Measurements from ENCODE around the gene CACFD1.

The CACFD1 gene

DNA sequence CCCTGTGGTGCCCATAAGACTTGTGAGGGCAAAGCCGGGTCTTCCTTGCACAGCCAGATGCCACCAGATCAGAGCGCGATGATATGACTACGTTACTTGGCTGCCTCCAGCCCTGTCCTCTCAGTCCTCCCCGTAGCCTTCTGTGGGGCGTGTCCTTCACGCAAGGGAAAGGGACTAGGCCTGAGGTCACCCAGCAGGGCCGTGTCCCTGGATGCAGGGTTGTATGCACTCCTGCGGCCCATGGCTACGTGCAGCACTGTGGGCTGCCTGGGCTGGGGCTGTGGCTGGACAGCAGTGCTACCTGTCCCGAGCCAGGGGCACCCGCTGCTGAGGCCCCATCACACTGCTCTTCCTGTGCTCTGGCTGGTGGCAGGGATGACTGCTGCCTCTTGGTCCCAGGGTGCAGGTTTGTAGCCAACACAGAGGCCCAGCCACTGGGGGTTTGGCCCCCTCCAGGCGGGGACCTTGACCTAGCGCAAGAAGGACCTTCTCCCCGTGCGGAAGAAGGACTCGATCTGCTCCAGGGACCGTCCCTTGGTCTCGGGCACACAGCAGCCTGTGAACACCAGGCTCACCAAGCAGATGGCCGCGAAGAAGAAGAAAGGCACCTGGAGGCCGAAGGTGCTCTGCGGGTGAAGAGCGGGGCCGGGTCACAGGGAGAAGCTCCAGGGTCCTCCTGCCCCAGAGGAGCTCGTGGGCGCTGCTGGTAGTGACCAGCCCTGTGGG, 11.9 kb downstream of the CACFD1 start:
- no peak for DNase-seq (ENCODE audit: low read depth)
- no peak overlapping the region for H3K4me3 ChIP-seq (ENCODE audit: low read depth, low read length)
- TF ChIP-seq, protein P1, sequence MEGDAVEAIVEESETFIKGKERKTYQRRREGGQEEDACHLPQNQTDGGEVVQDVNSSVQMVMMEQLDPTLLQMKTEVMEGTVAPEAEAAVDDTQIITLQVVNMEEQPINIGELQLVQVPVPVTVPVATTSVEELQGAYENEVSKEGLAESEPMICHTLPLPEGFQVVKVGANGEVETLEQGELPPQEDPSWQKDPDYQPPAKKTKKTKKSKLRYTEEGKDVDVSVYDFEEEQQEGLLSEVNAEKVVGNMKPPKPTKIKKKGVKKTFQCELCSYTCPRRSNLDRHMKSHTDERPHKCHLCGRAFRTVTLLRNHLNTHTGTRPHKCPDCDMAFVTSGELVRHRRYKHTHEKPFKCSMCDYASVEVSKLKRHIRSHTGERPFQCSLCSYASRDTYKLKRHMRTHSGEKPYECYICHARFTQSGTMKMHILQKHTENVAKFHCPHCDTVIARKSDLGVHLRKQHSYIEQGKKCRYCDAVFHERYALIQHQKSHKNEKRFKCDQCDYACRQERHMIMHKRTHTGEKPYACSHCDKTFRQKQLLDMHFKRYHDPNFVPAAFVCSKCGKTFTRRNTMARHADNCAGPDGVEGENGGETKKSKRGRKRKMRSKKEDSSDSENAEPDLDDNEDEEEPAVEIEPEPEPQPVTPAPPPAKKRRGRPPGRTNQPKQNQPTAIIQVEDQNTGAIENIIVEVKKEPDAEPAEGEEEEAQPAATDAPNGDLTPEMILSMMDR (IDR thresholded peaks at IDR 0.05; ENCODE audit: low read depth, low read length, missing control alignments): no peak

DNA sequence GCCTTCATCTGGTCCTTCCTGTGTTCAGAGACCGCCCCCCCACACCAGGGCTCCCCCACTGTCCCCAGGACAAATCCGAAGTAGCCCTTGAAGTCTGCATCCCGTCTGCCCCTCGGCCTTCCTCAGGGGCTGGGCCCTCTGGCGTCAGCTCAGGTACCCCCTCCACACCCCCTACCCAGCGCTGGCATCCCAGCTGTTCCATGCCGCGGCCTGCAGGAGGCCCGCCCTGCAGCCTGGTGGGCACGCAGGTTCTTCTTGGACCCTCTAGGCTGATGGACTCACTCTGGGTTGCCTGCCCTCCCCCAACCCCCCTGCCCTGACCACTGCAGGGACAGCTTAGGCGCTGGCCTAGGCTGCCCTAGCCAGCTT, 12.5 kb downstream of the CACFD1 start:
- TF ChIP-seq, protein P1 (IDR thresholded peaks at IDR 0.05; ENCODE audit: low read depth, low read length, missing control alignments): no peak
- no peak for DNase-seq (ENCODE audit: low read depth)
- no peak overlapping the region for H3K4me3 ChIP-seq (ENCODE audit: low read depth, low read length)

DNA sequence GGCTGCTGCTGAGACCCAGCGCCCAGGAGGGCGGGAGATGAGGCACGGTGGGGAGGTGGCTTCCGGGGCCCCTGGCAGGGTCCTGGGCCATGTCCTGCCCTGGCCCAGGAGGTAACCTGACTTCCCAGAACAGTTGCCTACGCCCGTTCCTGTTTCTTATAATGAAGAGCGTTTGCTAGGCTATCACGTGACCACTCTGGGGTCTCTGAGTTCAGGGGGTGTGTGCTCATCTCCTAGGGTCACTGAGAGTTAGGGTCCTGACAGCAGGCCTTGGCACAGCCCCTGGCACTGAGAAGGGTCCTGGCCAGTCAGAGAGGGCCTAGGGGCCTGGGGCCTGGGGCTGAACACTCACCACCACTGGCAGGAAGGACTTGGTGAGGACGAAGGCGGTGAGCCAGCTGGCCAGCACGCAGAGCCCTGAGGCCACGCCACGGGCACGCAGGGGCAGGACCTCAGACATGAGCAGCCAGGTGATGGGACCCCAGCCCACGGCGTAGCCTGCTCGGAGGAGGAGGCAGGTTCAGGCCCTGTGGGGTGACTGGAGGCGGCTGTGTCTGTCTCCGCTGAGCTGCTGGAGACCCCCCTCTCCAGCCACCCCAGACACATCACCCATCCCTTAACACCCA, 13.1 kb downstream of the CACFD1 start:
- no peak for DNase-seq (ENCODE audit: low read depth)
- TF ChIP-seq, protein P1 (IDR thresholded peaks at IDR 0.05; ENCODE audit: low read depth, low read length, missing control alignments): no peak
- no peak overlapping the region for H3K4me3 ChIP-seq (ENCODE audit: low read depth, low read length)

DNA sequence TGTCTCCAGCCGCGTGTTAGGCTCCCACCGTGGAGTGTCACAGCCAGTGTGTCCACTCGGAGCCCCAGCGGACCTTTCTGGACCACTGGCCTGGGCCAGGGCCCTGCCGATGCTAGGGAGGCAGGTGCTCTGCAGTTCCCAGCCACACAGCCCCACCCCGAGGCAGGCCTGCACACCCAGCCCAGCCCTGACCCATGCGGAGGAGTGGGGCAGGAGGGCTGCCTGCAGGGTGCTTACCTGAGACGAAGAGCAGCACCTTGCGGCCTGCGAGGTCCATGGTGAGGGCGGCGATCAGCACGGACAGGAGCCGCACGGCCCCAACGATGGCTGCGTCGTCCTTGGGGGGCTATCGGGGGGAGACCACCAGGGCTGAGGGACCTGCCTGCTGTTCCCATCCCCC, 14.0 kb downstream of the CACFD1 start:
- no peak for DNase-seq (ENCODE audit: low read depth)
- no peak overlapping the region for H3K4me3 ChIP-seq (ENCODE audit: low read depth, low read length)
- TF ChIP-seq, protein P1 (IDR thresholded peaks at IDR 0.05; ENCODE audit: low read depth, low read length, missing control alignments): no peak

DNA sequence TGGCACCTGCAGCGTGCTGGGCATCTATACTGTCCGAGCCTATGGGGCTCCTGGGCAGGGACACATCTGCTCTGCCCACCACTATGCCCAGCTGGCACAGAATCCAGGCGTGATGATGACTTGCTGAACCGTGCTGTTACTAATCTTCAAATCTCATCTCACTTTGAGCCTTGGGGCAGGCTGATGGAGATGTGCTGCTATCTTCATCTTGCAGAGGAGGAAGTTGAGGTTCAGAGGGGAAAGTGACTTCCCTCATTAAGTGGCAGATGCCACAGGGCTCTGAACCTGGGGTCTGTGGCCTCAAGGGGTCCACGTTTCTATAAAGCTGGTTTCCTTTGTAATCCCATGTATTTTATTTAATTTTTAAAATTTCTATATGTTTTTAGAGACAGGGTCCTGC, 14.4 kb downstream of the CACFD1 start:
- TF ChIP-seq, protein P1 (IDR thresholded peaks at IDR 0.05; ENCODE audit: low read depth, low read length, missing control alignments): no peak
- DNase-seq (ENCODE audit: low read depth): no peak
- no peak overlapping the region for H3K4me3 ChIP-seq (ENCODE audit: low read depth, low read length)

DNA sequence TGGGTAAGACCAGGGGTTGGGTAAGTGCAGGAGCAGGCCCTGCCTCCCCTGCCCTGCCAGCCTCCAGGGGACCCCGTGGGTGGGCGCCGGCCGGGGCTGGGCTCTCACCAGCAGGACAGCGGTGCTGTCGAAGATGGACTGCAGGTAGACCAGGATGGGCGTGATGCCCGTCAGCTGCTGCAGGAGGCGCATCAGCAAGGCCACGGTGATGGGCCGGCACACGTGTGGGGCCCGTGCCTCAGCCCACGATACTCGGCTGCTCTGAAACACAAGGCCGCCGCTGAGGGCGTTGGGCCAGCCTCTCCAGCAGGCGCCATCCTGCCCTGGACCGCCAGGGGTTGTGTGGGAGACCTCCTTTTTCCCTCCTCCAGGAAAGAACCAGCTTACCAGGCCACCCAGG, 15.1 kb downstream of the CACFD1 start:
- TF ChIP-seq, protein P1 (IDR thresholded peaks at IDR 0.05; ENCODE audit: low read depth, low read length, missing control alignments): no peak
- DNase-seq (ENCODE audit: low read depth): no peak
- no peak overlapping the region for H3K4me3 ChIP-seq (ENCODE audit: low read depth, low read length)
